ENCODE measurements around the gene STK11. TPM values are rescaled to one million over a fixed set of nuclear protein-coding genes. Genes with fewer than 3 reads are reported as not detected.

Gene STK11
- total RNA-seq, 2 donors from 2014 or later = 60.2 to 70.0 TPM

DNA sequence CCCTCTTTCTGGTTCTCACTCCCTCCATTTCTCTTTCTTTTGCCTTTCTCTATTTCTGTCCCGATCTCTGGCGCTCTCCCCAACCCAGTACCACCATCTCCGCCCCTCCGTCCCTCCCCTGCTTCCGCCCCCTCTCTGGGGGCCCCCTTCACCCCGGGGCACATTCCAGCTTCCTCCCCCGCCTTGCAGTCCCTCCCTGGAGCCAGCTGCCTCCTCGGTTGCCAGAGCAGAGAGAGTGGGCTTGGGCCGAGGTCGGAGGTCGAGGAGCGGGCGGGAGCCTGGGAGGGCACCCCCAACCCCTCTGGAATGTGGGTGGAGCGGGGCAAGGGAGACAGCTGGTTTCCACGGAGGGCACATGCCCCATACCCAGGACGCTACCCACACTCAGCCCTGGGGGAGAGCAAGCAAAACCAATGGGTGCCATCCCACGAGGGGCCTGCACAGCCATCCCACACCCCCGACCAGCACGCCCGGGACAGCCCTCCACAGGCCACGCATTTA lies 57.1 kb downstream of the STK11 start:
- DNase-seq (ENCODE audit: low spot score) (no peak), ATAC-seq (ENCODE audit: insufficient number of reproducible peaks, low FRiP score, low read depth) (no peak)
- peaks cover 61 to 81% of the 10 kb centered on the region in 2 donors for H3K4me1 ChIP-seq (ENCODE audit: control insufficient read depth in 1 of 2, low read depth in 2 of 2)
- peaks cover 3% of the 10 kb centered on the region for H3K36me3 ChIP-seq
- H3K27me3 ChIP-seq (replicated peaks; ENCODE audit: insufficient read depth) = no peaks in the 10 kb centered on the region
- peak overlapping the region; percentile 95 to 98 for H3K27ac ChIP-seq
- H3K9me3 ChIP-seq = no peaks in the 10 kb centered on the region
- peak overlapping the region; percentile 82 for H3K4me3 ChIP-seq
- TF ChIP-seq CTCF (IDR thresholded peaks at IDR 0.05) = no peak

- Histone ChIP-seq H3K4me3 (no peak overlapping the region), H3K9me3 (no peaks in the 10 kb centered on the region), H3K4me1 (ENCODE audit: control insufficient read depth in 1 of 2, low read depth in 2 of 2) (peaks cover 60 to 81% of the 10 kb centered on the region in 2 donors), H3K36me3 (no peaks in the 10 kb centered on the region), H3K27me3 (replicated peaks; ENCODE audit: insufficient read depth) (no peaks in the 10 kb centered on the region), H3K27ac (peak overlapping the region; percentile 95 to 98)
- DNase-seq (ENCODE audit: low spot score) (no peak), ATAC-seq (ENCODE audit: insufficient number of reproducible peaks, low FRiP score, low read depth) (no peak)
- TF ChIP-seq CTCF (IDR thresholded peaks at IDR 0.05) = no peak
Measured at GRCh38 chr19:1263188-1263587, 57.6 kb downstream of the STK11 start.

- Histone ChIP-seq H3K9me3 (no peaks in the 10 kb centered on the region), H3K27ac (peak overlapping the region; percentile 87 to 95), H3K36me3 (no peaks in the 10 kb centered on the region), H3K27me3 (replicated peaks; ENCODE audit: insufficient read depth) (no peaks in the 10 kb centered on the region), H3K4me3 (peak overlapping the region; percentile 70), H3K4me1 (ENCODE audit: control insufficient read depth in 1 of 2, low read depth in 2 of 2) (peaks cover 49 to 73% of the 10 kb centered on the region in 2 donors)
- DNase-seq (ENCODE audit: low spot score) (no peak), ATAC-seq (ENCODE audit: insufficient number of reproducible peaks, low FRiP score, low read depth) (no peak)
- TF ChIP-seq CTCF (IDR thresholded peaks at IDR 0.05) = no peak
Measured at GRCh38 chr19:1264801-1265614, 59.4 kb downstream of the STK11 start.

DNA sequence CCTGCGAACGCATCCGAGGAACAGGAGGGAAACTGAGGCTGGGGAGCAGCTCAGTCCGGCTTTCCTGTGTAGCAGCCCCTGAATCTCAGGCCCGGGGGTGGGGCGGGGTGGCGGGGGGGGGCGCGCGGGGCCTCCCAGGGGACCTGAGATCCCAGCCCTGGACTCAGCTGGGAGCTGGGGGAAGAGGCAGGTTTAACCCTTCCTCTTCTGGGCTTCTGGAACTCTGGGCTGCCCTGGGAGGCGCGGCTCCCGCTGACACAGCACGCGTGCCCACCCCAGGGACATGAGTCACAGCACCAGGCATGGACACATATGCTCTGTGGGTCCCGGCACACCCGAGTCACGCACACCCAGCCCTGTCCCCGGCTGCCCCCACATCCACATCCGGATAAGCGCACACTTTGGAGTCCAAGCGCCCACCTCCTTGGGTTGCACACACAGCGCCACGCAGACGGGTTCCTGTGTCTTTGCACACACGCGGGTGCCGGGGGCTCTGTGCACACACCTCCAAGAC lies 60.1 kb downstream of the STK11 start:
- peak; percentile 87 for DNase-seq (ENCODE audit: low spot score)
- Histone ChIP-seq H3K36me3 (peaks cover 1% of the 10 kb centered on the region), H3K27me3 (replicated peaks; ENCODE audit: insufficient read depth) (no peaks in the 10 kb centered on the region), H3K9me3 (no peaks in the 10 kb centered on the region), H3K4me3 (peak overlapping the region; percentile 70), H3K27ac (peak overlapping the region; percentile 87 to 95), H3K4me1 (ENCODE audit: control insufficient read depth in 1 of 2, low read depth in 2 of 2) (peaks cover 49 to 74% of the 10 kb centered on the region in 2 donors)
- no peak for ATAC-seq (ENCODE audit: insufficient number of reproducible peaks, low FRiP score, low read depth)
- TF ChIP-seq CTCF (IDR thresholded peaks at IDR 0.05) = no peak

DNA sequence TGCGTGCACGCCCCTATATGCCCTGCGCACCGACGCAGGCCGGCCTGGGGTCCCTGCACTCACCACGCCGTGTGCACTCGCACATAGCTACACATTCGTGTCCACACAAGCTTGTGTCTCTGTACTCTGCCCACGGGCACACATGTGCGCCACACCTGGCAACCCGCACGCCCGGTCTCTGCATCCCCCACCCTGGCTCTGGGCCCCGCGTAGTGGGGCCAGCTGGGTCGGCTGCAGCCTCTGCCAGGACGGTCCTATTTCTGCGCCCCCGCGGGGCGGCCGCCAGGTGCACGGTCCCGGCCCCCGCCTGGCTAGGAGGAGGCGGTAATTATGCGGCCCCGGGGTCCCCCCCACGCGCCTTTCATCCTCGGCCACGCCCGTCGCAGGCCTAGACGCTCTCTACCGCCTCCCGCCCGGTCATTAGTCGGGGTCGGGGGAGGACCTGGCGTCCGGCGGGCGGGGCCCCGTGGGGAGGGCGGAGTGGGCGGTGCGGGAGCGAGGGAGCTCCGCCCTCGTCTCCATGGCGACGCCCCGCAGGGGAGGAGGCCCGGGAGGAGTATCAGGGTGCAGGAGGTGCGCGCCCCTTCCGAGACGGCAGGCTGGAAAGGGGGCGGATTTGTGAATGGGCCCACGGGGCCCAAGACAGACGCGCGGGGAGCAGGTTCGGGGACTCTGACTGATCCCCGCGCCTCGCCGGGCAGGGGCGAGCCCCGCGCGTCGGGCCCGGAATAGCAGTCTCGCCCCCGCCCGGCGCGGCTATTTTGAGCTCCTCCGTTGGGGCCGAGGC lies 60.7 kb downstream of the STK11 start:
- Histone ChIP-seq H3K9me3 (no peaks in the 10 kb centered on the region), H3K4me1 (ENCODE audit: control insufficient read depth in 1 of 2, low read depth in 2 of 2) (peaks cover 54 to 77% of the 10 kb centered on the region in 2 donors), H3K36me3 (peaks cover 5% of the 10 kb centered on the region), H3K27me3 (replicated peaks; ENCODE audit: insufficient read depth) (no peaks in the 10 kb centered on the region), H3K4me3 (peak overlapping the region; percentile 70), H3K27ac (peak overlapping the region; percentile 87 to 95)
- ATAC-seq (ENCODE audit: insufficient number of reproducible peaks, low FRiP score, low read depth) = peak; percentile 9
- no peak for TF ChIP-seq CTCF (IDR thresholded peaks at IDR 0.05)
- no peak for DNase-seq (ENCODE audit: low spot score)
